Activated CD8-positive, alpha-beta memory T cell treated with anti-CD3 and anti-CD28 coated beads, Interleukin-2, amount 50 U/mL, for 24 hours (primary cell): Measurements from ENCODE around the gene EHD2.
"Not testable (repeated sequence)": the region's sequence is repeated elsewhere in the genome, so short reads cannot be mapped to it uniquely, and the experiment has no call there.

Experiments
- DNase-seq: peaks from one replicate; pipeline ENCODE4 v3.0.0-alpha.2; 2020; ENCODE audit errors: extremely low read depth

The EHD2 gene

GRCh38 chr19:47769534-47769933, 56.3 kb downstream of the EHD2 start:
- DNase-seq, result no peak

DNA sequence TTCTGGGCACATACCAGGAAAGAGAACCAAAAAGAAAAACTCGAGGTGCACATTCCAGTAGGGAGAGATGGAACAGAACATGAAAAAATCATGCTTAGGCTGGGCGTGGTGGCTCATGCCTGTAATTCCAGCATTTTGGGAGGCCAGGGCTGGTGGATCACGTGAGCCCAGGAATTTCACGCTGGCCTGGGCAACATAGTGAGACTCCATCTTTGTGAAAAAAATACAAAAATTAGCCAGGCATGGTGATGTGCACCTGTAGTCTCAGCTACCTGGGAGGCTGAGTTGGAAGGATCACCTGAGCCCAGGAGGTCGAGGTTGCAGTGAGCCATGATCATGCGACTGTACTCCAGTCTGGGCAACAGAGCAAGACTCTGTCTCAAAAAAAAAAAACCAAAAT, 58.1 kb downstream of the EHD2 start:
- not testable (repeated sequence) for DNase-seq

GRCh38 chr19:47776568-47776967, 63.3 kb downstream of the EHD2 start:
- DNase-seq, result no peak

DNA sequence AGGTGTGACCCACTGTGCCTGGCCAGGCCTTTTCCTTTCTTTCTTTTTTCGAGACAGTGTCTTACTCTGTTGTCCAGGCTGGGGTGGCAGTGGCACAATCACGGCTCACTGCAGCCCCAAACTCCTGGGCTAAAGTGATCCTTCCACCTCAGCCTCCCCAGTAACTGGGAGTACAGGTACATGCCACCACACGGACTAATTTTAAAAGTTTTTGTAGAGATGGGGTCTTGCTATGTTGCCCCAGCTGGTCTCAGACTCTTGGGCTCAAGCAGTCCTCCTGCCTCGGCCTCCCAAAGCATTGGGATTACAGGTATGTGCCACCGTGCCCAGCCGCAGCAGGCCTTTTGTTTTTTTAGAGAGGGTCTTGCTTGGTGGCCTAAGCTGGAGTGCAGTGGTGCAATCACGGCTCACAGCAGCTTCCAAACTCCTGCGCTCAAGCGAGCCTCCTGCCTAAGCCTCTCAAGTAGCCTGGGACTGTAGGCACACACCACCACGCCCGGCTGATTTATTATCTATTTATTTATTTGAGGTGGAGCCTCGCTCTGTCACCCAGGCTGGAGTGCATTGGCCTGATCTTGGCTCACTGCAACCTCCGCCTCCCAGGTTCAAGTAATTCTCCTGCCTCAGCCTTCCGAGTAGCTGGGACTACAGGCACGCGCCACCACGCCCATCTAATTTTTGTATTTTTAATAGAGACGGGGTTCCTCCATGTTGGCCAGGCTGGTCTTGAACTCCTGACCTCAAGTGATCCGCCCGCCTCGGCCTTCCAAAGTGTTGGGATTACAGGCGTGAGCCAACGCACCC, 64.2 kb downstream of the EHD2 start:
- not testable (repeated sequence) for DNase-seq

DNA sequence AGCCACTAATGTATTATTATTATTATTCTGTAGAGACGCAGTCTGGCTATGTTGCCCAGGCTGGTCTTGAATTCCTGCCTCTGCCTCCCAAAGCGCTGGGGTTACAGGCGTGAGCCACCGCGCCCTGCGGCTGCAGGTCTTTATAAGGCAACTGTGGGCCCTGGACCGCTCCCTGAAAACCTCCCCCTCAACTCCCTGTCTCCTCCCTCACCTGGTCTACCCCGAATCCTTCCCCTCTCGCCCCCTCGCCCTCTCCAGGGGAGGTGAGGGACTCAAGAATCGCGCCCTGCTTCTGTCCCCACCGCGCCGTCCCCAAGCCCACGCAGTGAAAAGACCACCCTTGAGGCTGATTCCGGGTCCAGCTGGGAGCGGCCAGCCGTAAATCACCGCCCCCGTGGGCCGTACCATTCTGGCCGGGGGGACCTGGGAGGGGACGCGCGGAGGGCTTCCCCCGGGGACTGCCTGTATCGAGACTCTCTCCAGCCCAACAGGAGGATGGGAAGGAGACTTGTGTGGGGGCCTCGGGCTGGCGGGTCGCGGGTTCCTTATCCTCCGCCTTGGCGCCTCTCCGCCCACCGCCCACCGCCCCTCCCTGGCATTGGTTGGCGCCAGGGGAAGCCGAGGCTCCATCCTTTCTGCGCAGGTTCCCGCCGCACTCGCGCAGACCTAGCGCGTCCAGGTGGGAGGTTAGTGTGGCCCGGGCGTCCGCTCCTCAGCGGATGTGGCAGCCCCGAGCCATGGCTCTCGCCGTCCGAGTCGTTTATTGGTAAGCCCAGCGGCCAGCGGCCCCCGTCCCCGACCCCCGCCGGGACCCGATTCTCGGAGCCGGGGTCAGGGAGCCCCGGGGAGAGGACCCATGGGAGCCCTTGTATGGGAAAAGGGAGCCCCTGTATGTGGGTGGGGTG, 65.1 kb downstream of the EHD2 start, which contains the start of gene SELENOW:
TSS of gene SELENOW (plus strand) at position 655 of the 905 bp plus-strand sequence. CDS start at position 738, 83 bp downstream.
- DNase-seq, result peak; percentile 51

DNA sequence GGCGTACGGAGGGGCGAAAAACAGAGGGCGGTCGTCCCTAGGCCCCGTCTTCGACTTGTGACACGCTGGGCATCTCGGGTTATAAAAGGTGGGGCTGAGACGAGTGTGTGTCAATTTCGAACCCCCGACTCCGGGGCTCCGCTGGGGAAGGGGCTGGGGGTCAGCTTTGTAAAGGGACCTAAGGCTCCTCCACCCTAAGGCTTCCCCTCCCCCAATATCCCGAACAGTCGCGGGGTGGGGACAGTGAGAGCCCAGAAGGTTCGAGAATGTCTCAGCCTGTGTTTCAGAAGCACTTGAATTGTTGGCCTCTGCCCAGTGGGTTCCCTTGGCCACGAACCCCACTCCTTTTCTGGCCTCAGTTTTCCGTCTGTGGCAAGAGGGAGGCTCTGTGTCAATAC, 65.7 kb downstream of the EHD2 start:
- DNase-seq, result no peak

GRCh38 chr19:47779524-47780214, 66.4 kb downstream of the EHD2 start:
- no peak for DNase-seq

DNA sequence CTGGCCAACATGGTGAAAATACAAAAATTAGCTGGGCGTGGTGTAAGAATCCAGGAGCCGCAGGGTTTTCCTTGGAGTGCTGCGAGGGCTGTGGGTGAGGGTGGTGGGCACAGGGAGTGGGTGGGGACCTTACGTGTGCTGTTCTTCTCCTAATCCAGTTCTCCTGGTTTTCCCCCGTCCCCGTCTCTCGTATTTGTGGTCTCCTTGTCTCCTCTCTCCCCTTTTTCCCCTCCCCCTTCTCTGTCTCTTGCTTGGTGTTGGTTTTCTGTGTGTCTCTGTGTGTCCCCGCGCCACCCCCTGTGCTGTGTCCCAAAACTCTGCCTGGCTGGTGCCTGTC, 67.0 kb downstream of the EHD2 start:
- DNase-seq, result no peak

GRCh38 chr19:47781590-47782262, 68.5 kb downstream of the EHD2 start:
- DNase-seq, result no peak

GRCh38 chr19:47786566-47786965, 73.3 kb downstream of the EHD2 start:
- DNase-seq, result no peak

DNA sequence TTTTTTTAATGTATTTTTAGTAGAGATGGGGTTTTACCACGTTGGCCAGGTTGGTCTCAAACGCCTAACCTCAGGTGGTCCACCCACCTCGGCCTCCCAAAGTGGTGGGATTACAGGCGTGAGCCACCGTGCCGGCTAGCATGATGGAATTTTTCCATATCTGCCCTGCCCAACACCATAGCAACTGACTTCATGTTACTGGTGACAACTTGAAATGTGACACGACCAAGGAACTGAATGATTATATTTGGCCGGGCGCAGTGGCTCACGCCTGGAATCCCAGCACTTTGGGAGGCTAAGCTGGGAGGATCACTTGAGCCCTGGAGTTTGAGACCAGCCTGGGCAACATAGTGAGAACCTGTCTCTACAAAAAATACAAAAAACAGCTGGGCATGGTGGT, 74.1 kb downstream of the EHD2 start:
- DNase-seq, result not testable (repeated sequence)

DNA sequence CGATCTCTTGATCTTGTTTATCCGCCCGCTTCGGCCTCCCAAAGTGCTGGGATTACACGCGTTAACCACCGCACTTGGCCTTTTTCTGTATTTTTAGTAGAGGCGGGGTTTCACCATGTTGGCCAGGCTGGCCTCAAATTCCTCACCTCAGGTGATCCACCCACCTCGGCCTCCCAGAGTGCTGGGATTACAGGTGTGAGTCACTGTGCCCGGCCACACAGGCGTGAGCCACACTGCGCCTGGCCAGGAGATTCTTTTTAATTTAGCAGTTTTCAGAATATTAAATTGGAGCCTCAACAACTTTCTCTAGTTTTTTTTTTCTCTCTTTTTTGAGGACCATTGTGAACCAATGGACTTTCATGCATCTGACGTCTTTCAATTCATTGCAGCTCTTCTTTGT, 76.6 kb downstream of the EHD2 start:
- DNase-seq, result not testable (repeated sequence)

- peak; percentile 68 for DNase-seq
Measured at GRCh38 chr19:47790398-47790814, 77.2 kb downstream of the EHD2 start.

- DNase-seq, result no peak
Measured at GRCh38 chr19:47792616-47793015, 79.4 kb downstream of the EHD2 start.
